ENCODE data around the gene SMOC1. TPM values are rescaled to one million over a fixed set of nuclear protein-coding genes. Genes with fewer than 3 reads are reported as not detected.

SMOC1 gene
- polyA plus RNA-seq, 3 donors, result not detected

- Histone ChIP-seq H2AFZ (ENCODE audit: insufficient read depth, low read depth, low read length, poor library complexity, severe bottlenecking) (no peak overlapping the region), H3K27ac (ENCODE audit: low read depth in 1 of 2, low read length in 2 of 2) (no peak overlapping the region), H3K4me1 (ENCODE audit: control insufficient read depth in 1 of 2, insufficient read depth in 2 of 2, low read length in 2 of 2) (peaks cover 29 to 41% of the 10 kb centered on the region in 2 donors), H3K4me2 (replicated peaks; ENCODE audit: extremely low read depth, low read length, poor library complexity, severe bottlenecking) (no peak overlapping the region), H3K79me2 (ENCODE audit: insufficient read depth, low read length) (no peaks in the 10 kb centered on the region), H4K20me1 (ENCODE audit: insufficient read depth, low read length) (no peaks in the 10 kb centered on the region), H3K4me3 (replicated peaks in 1 of 3; ENCODE audit: low read depth in 2 of 3, low read length in 3 of 3) (no peak overlapping the region), H3K9me3 (replicated peaks in 1 of 2; ENCODE audit: control insufficient read depth in 1 of 2, insufficient read depth in 1 of 2, low read length in 2 of 2) (no peaks in the 10 kb centered on the region), H3K9ac (ENCODE audit: insufficient read depth, low read length, poor library complexity, severe bottlenecking) (no peak overlapping the region), H3K27me3 (ENCODE audit: control insufficient read depth in 2 of 2, insufficient read depth in 2 of 2, low read length in 2 of 2) (no peaks in the 10 kb centered on the region), H3K36me3 (replicated peaks in 1 of 2; ENCODE audit: control insufficient read depth in 1 of 2, insufficient read depth in 2 of 2, low read length in 2 of 2) (no peaks in the 10 kb centered on the region)
- H3K4me3 Mint-ChIP-seq, result no peak overlapping the region
- H3K27me3 Mint-ChIP-seq (ENCODE audit: low read depth in 3 of 3), result peaks cover 0 to 5% (median 0%) of the 10 kb centered on the region in 3 donors
- no peak for DNase-seq
- TF ChIP-seq, protein P1, sequence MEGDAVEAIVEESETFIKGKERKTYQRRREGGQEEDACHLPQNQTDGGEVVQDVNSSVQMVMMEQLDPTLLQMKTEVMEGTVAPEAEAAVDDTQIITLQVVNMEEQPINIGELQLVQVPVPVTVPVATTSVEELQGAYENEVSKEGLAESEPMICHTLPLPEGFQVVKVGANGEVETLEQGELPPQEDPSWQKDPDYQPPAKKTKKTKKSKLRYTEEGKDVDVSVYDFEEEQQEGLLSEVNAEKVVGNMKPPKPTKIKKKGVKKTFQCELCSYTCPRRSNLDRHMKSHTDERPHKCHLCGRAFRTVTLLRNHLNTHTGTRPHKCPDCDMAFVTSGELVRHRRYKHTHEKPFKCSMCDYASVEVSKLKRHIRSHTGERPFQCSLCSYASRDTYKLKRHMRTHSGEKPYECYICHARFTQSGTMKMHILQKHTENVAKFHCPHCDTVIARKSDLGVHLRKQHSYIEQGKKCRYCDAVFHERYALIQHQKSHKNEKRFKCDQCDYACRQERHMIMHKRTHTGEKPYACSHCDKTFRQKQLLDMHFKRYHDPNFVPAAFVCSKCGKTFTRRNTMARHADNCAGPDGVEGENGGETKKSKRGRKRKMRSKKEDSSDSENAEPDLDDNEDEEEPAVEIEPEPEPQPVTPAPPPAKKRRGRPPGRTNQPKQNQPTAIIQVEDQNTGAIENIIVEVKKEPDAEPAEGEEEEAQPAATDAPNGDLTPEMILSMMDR (IDR thresholded peaks at IDR 0.05), result no peak
- intact Hi-C loops (cut with micrococcal nuclease), result loop anchor here in 1 of 2 donors (10.0 kb wide), 1 partner anchor 438 kb away; no protein-coding TSS in a partner anchor
- peaks cover 0 to 3% (median 0%) of the 10 kb centered on the region in 7 donors for H3K9me3 Mint-ChIP-seq
- WGBS (ENCODE audit: insufficient coverage), result 95% methylated on average over 13 of the region's 15 CpGs
- no peaks in the 10 kb centered on the region for H3K36me3 Mint-ChIP-seq
- peaks cover 35% of the 10 kb centered on the region for H3K4me1 Mint-ChIP-seq
- H3K27ac Mint-ChIP-seq, result peak overlapping the region in 2 of 7 donors; percentile 38 to 51
Observed at GRCh38 chr14:70022771-70023445, 143.7 kb downstream of the SMOC1 start.

DNA sequence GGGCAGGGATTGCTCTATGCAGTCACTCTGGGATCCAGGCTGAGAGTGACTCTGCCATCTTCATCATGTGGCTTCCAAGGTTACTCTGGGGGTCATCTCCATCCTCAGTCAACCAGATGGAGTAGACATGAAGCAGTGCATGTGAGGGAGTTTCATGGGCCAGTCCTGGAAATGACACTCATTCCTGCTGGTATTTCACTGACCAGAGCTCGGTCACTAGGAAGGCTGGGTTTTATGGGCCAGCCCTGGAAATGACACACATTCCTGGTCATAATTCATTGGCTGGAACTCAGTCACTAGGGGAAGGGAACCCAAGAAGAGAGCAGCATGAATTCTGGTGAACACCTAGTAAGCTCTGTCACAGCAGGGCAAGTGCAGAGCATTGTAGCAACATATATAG lies 144.7 kb downstream of the SMOC1 start:
- H3K27me3 ChIP-seq (ENCODE audit: control insufficient read depth in 2 of 2, insufficient read depth in 2 of 2, low read length in 2 of 2), result no peaks in the 10 kb centered on the region
- 46% methylated on average over 1 of the region's 1 CpG for WGBS (ENCODE audit: insufficient coverage)
- Mint-ChIP-seq H3K27ac (no peak overlapping the region), H3K4me3 (no peak overlapping the region), H3K4me1 (peaks cover 26% of the 10 kb centered on the region), H3K9me3 (peaks cover 0 to 3% (median 0%) of the 10 kb centered on the region in 7 donors), H3K36me3 (no peaks in the 10 kb centered on the region), H3K27me3 (ENCODE audit: low read depth in 3 of 3) (peaks cover 0 to 7% (median 0%) of the 10 kb centered on the region in 3 donors)
- TF ChIP-seq, protein P1 (IDR thresholded peaks at IDR 0.05), result no peak
- no peak overlapping the region for H3K4me3 ChIP-seq (replicated peaks in 1 of 3; ENCODE audit: low read depth in 2 of 3, low read length in 3 of 3)
- H3K4me2 ChIP-seq (replicated peaks; ENCODE audit: extremely low read depth, low read length, poor library complexity, severe bottlenecking), result no peak overlapping the region
- H3K36me3 ChIP-seq (replicated peaks in 1 of 2; ENCODE audit: control insufficient read depth in 1 of 2, insufficient read depth in 2 of 2, low read length in 2 of 2), result no peaks in the 10 kb centered on the region
- intact Hi-C loops (cut with micrococcal nuclease), result loop anchor here in 1 of 2 donors (10.0 kb wide), 1 partner anchor 439 kb away; no protein-coding TSS in a partner anchor
- no peaks in the 10 kb centered on the region for H3K9me3 ChIP-seq (replicated peaks in 1 of 2; ENCODE audit: control insufficient read depth in 1 of 2, insufficient read depth in 1 of 2, low read length in 2 of 2)
- H4K20me1 ChIP-seq (ENCODE audit: insufficient read depth, low read length), result no peaks in the 10 kb centered on the region
- no peak for DNase-seq
- H3K27ac ChIP-seq (ENCODE audit: low read depth in 1 of 2, low read length in 2 of 2), result no peak overlapping the region
- no peak overlapping the region for H3K9ac ChIP-seq (ENCODE audit: insufficient read depth, low read length, poor library complexity, severe bottlenecking)
- no peaks in the 10 kb centered on the region for H3K79me2 ChIP-seq (ENCODE audit: insufficient read depth, low read length)
- H3K4me1 ChIP-seq (ENCODE audit: control insufficient read depth in 1 of 2, insufficient read depth in 2 of 2, low read length in 2 of 2), result peaks cover 22 to 31% of the 10 kb centered on the region in 2 donors
- H2AFZ ChIP-seq (ENCODE audit: insufficient read depth, low read depth, low read length, poor library complexity, severe bottlenecking), result no peak overlapping the region
